HEK293T (cell line): Measurements from ENCODE around the gene FAM47E.

Experiments used
- ARNT ChIP-seq: fragments of 450-650 bp; IDR thresholded peaks from 2 replicates; pipeline ENCODE4 v1.6.1; 2017; ENCODE audit warnings: mild to moderate bottlenecking
- BHLHE40 ChIP-seq: fragments of 450-650 bp; IDR thresholded peaks from 2 replicates; pipeline ENCODE4 v1.6.1; 2016; ENCODE audit warnings: mild to moderate bottlenecking, moderate library complexity, borderline replicate concordance
- CTBP1 ChIP-seq: fragments of 450-650 bp; IDR thresholded peaks from 2 replicates; pipeline ENCODE4 v1.6.1; 2016; ENCODE audit warnings: borderline replicate concordance
- ELF4 ChIP-seq: fragments of 450-650 bp; IDR thresholded peaks from 2 replicates; pipeline ENCODE4 v1.6.1; 2017; ENCODE audit warnings: antibody characterized with exemption
- FOXA1 ChIP-seq: fragments of 450-650 bp; IDR thresholded peaks from 2 replicates; pipeline ENCODE4 v1.6.1; 2016; ENCODE audit warnings: mild to moderate bottlenecking
- FOXK2 ChIP-seq: fragments of 450-650 bp; IDR thresholded peaks from 2 replicates; pipeline ENCODE4 v1.6.1; 2016; ENCODE audit warnings: mild to moderate bottlenecking
- HDGF ChIP-seq: fragments of 450-650 bp; IDR thresholded peaks from 2 replicates; pipeline ENCODE4 v1.6.1; 2017; ENCODE audit warnings: antibody characterized with exemption, borderline replicate concordance
- L3MBTL2 ChIP-seq: fragments of 450-650 bp; conservative IDR thresholded peaks from 2 replicates; pipeline ENCODE4 v1.6.1; 2016; ENCODE audit warnings: mild to moderate bottlenecking
- SP1 ChIP-seq: fragments of 450-650 bp; IDR thresholded peaks from 2 replicates; pipeline ENCODE4 v1.6.1; 2017
- SUZ12 ChIP-seq: fragments of 450-650 bp; IDR thresholded peaks from 2 replicates; pipeline ENCODE4 v1.6.1; 2016; ENCODE audit warnings: mild to moderate bottlenecking
- ZNF384 ChIP-seq: fragments of 450-650 bp; IDR thresholded peaks from 2 replicates; pipeline ENCODE4 v1.6.1; 2016

- no peak for TF ChIP-seq HDGF
- no peak for TF ChIP-seq L3MBTL2
- no peak for TF ChIP-seq FOXA1
- no peak for TF ChIP-seq ZNF384
- no peak for TF ChIP-seq SP1
- TF ChIP-seq ELF4, result no peak
- no peak for TF ChIP-seq BHLHE40
- no peak for TF ChIP-seq SUZ12
- TF ChIP-seq ARNT, result no peak
- no peak for TF ChIP-seq CTBP1
- TF ChIP-seq FOXK2, result no peak
These were observed 70.7 kb downstream of the FAM47E start for GRCh38 chr4:76322236-76322635.
